ENCODE results near the gene DNAJC3. TPM values are rescaled to one million over a fixed set of nuclear protein-coding genes. Genes with fewer than 3 reads are reported as not detected.
"Not testable (repeated sequence)": the region's sequence is repeated elsewhere in the genome, so short reads cannot be mapped to it uniquely, and the experiment has no call there.

The DNAJC3 gene
- total RNA-seq, 4 donors from 2014 or later = 48.1 to 54.4 (median 52.3) TPM

- ATAC-seq (ENCODE audit: low FRiP score) (no peak), DNase-seq (ENCODE audit: low spot score) (no peak)
Observed at GRCh38 chr13:95689582-95689926, 12.6 kb downstream of the DNAJC3 start.

GRCh38 chr13:95690986-95691385, 14.0 kb downstream of the DNAJC3 start:
- not testable (repeated sequence) for DNase-seq (ENCODE audit: low spot score); ATAC-seq (ENCODE audit: low FRiP score)

More at GRCh38 chr13:95689582-95689926, 12.6 kb downstream of the DNAJC3 start:
- TF ChIP-seq, protein P1, sequence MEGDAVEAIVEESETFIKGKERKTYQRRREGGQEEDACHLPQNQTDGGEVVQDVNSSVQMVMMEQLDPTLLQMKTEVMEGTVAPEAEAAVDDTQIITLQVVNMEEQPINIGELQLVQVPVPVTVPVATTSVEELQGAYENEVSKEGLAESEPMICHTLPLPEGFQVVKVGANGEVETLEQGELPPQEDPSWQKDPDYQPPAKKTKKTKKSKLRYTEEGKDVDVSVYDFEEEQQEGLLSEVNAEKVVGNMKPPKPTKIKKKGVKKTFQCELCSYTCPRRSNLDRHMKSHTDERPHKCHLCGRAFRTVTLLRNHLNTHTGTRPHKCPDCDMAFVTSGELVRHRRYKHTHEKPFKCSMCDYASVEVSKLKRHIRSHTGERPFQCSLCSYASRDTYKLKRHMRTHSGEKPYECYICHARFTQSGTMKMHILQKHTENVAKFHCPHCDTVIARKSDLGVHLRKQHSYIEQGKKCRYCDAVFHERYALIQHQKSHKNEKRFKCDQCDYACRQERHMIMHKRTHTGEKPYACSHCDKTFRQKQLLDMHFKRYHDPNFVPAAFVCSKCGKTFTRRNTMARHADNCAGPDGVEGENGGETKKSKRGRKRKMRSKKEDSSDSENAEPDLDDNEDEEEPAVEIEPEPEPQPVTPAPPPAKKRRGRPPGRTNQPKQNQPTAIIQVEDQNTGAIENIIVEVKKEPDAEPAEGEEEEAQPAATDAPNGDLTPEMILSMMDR (IDR thresholded peaks at IDR 0.05) = no peak

GRCh38 chr13:95697052-95697680, 20.2 kb downstream of the DNAJC3 start:
- DNase-seq (ENCODE audit: low spot score) = no peak
- TF ChIP-seq, protein P1 (IDR thresholded peaks at IDR 0.05) = no peak
- ATAC-seq (ENCODE audit: low FRiP score) = no peak

GRCh38 chr13:95698047-95698749, 21.3 kb downstream of the DNAJC3 start:
- DNase-seq (ENCODE audit: low spot score) (no peak), ATAC-seq (ENCODE audit: low FRiP score) (no peak)
- TF ChIP-seq, protein P1 (IDR thresholded peaks at IDR 0.05) = no peak

DNA sequence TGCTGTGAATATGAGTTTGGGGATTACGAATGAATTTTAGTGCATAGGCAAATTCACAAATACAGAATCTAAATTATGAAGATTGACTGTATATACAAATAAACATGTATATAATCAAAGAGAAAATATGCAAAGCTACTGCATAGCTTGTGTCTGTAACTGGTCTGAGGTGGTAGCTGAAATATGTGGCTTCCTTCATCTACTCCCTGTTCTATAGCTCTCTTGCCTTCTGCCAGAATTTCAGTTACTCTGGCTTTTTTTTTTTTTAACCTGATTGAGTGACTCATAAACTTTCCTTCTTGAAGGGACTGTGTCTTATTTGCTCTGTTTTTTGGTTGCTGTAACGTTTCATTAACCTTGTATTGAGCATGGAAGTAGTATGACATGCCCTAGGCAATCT, 26.6 kb downstream of the DNAJC3 start:
- DNase-seq (ENCODE audit: low spot score) = no peak
- TF ChIP-seq, protein P1 (IDR thresholded peaks at IDR 0.05) = no peak
- no peak for ATAC-seq (ENCODE audit: low FRiP score)

GRCh38 chr13:95704510-95704909, 27.6 kb downstream of the DNAJC3 start:
- TF ChIP-seq, protein P1 (IDR thresholded peaks at IDR 0.05) = no peak
- ATAC-seq (ENCODE audit: low FRiP score) = no peak

GRCh38 chr13:95706356-95706755, 29.4 kb downstream of the DNAJC3 start:
- DNase-seq (ENCODE audit: low spot score) (no peak), ATAC-seq (ENCODE audit: low FRiP score) (no peak)
- TF ChIP-seq, protein P1 (IDR thresholded peaks at IDR 0.05) = no peak

More at GRCh38 chr13:95704510-95704909, 27.6 kb downstream of the DNAJC3 start:
- DNase-seq (ENCODE audit: low spot score) = no peak

All from omental fat pad (tissue), 4 donors.